AG04449 (cell line): ENCODE results near the gene ATP2C2.

ENCODE experiments used
- CTCF ChIA-PET: fragments of 350-600 bp; formaldehyde crosslinking; extraction: SDS; loops from one replicate; lab custom pipeline; 2021; ENCODE audit warnings: antibody characterized with exemption; lab: Yijun Ruan, JAX
- POLR2A ChIA-PET: fragments of 400-600, 350-600 bp; formaldehyde crosslinking; extraction: SDS; loops from one replicate; lab custom pipeline; 2020; ENCODE audit warnings: antibody characterized with exemption, inconsistent platforms; lab: Yijun Ruan, JAX
- DNase-seq: peaks from one replicate; pipeline ENCODE4 v3.0.0-alpha.2; 2010; ENCODE audit warnings: low read depth, low spot score
- H3K4me3 ChIP-seq: 2 replicates; pipeline ENCODE4 v1.5.1; 2011; ENCODE audit warnings: low read depth, mild to moderate bottlenecking, control low read depth, low read length
- TF ChIP-seq, protein P1 (sequence below): IDR thresholded peaks from one replicate; pipeline ENCODE4 v1.5.1; 2011; ENCODE audit warnings: mild to moderate bottlenecking, moderate library complexity, low read length, control low read depth, inconsistent platforms; ENCODE audit not compliant: insufficient read depth; ENCODE audit errors: missing control alignments

ATP2C2 gene

GRCh38 chr16:84323606-84324005 is 44.7 kb upstream of the ATP2C2 start:
- ChIA-PET CTCF (no interaction called here), POLR2A (no interaction called here)
- TF ChIP-seq, protein P1, sequence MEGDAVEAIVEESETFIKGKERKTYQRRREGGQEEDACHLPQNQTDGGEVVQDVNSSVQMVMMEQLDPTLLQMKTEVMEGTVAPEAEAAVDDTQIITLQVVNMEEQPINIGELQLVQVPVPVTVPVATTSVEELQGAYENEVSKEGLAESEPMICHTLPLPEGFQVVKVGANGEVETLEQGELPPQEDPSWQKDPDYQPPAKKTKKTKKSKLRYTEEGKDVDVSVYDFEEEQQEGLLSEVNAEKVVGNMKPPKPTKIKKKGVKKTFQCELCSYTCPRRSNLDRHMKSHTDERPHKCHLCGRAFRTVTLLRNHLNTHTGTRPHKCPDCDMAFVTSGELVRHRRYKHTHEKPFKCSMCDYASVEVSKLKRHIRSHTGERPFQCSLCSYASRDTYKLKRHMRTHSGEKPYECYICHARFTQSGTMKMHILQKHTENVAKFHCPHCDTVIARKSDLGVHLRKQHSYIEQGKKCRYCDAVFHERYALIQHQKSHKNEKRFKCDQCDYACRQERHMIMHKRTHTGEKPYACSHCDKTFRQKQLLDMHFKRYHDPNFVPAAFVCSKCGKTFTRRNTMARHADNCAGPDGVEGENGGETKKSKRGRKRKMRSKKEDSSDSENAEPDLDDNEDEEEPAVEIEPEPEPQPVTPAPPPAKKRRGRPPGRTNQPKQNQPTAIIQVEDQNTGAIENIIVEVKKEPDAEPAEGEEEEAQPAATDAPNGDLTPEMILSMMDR, result no peak
- no peak overlapping the region for H3K4me3 ChIP-seq
- DNase-seq, result no peak

DNA sequence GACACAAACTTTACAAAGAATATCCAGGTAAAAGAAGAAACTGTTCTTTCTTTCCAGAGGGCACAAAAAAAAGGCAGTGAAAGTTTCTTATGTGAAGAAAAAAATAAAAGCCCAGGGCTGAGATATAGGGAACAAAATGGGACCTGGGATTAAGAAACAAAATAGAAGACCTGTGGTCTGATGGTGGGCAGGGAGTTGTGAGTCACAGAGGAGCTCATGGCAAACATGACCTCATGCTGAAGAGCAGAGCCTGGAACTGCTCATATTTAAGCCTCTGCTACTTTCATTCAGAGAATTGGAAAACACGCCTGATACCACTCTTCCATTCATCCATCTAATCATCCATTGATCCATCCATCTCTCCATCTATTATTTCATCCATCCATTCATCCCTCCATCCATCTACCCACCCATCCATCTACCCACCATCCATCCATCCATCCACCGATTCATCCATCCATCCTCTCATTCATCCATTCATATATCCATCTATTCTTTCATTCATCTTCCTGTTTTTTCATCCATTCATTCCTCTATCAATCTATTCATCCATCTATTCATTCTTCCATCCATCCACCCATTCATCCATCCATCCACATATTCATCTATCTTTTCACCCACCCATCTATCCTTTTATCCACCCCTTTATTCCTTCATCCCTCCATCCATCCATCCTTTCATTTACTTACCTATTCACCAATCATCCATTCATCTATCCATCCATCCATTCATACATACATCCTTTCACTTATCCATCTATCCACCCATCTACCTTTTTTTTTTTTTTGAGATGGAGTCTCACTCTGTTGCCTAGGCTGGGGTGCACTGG is 43.7 kb upstream of the ATP2C2 start:
- TF ChIP-seq, protein P1, result no peak
- CTCF ChIA-PET, result no interaction called here
- no peak overlapping the region for H3K4me3 ChIP-seq
- DNase-seq, result no peak
- POLR2A ChIA-PET, result no interaction called here

- DNase-seq, result no peak
- CTCF ChIA-PET, result no interaction called here
- POLR2A ChIA-PET, result no interaction called here
- no peak overlapping the region for H3K4me3 ChIP-seq
- TF ChIP-seq, protein P1, result no peak
Measured at GRCh38 chr16:84326545-84326944, 41.8 kb upstream of the ATP2C2 start.

- no peak overlapping the region for H3K4me3 ChIP-seq
- TF ChIP-seq, protein P1, result no peak
- CTCF ChIA-PET, result no interaction called here
- DNase-seq, result no peak
- POLR2A ChIA-PET, result no interaction called here
Measured at GRCh38 chr16:84327926-84328505, 40.3 kb upstream of the ATP2C2 start.

DNA sequence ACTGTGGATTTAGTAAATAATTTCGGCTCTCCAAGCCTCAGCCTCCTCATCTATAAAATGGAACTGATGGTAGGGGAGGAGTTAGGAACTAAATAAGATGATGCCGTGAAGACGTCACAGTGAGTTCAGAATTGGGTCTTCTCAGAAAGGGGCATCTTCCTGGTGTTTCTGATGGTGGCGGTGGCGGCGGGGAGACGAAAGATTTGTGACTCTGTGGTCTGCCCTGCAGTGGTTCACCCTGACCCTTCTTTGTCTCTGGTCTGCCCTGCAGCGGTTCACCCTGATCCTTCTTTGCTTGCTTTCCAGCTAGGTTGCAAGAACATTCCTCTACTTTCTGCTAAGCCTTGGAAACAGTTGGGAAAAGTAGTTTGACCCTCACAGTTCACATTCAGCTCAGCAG is 39.3 kb upstream of the ATP2C2 start:
- TF ChIP-seq, protein P1, result no peak
- ChIA-PET POLR2A (no interaction called here), CTCF (no interaction called here)
- no peak overlapping the region for H3K4me3 ChIP-seq
- DNase-seq, result no peak
